Frontal cortex (tissue), 4 donors: ENCODE results near the gene NUP50. TPM values are rescaled to one million over a fixed set of nuclear protein-coding genes. Genes with fewer than 3 reads are reported as not detected.
A peak's percentile ranks its signal among the peaks of the same experiment; 100 is the strongest.

ENCODE experiments used
- DNase-seq, 2 donors: peaks; one replicate each; pipeline ENCODE4 v3.0.0; 2012; ENCODE audit warnings: low spot score in 2 of 2
- FAIRE-seq: peaks from 2 replicates; lab custom pipeline; 2012; peaks lifted over from hg19 to GRCh38; lab: Jason Lieb, UNC
- total RNA-seq: library from RNA; depleted of rRNA; stranded (reverse); fragments of >200 nt; gene quantifications from one replicate; pipeline ENCODE4 v1.2.3, GENCODE V29; 2014
- donor health status: control.
- donor health status: control.
- donor health status: control.

NUP50 gene
- total RNA-seq, 1 donor from 2014 or later = 56.3 TPM

- no peak for FAIRE-seq
- no peak for DNase-seq
Measured at GRCh38 chr22:45205276-45205925, 41.7 kb downstream of the NUP50 start.

GRCh38 chr22:45206233-45206632, 42.5 kb downstream of the NUP50 start:
- no peak for FAIRE-seq
- no peak for DNase-seq

DNA sequence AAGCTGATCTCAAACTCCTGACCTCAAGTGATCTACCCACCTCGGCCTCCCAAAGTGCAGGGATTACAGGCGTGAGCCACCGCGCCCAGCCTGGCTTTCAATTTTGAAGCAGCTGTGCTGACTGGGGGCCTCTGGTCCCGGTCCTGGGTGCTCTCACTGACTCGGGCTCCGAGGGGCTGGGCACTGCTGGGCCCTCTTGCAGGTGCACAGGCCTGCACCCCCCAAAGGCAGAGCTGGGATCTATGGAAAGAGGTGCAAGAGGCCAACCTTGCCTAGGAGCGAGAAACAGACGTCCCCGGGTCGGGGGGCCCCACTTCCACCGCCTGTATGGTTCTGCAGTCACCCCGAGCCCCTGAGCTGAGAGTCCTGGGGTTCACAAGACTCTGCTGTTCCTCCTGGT, 43.8 kb downstream of the NUP50 start:
- DNase-seq = no peak
- no peak for FAIRE-seq

- FAIRE-seq (no peak), DNase-seq (no peak)
Measured at GRCh38 chr22:45207981-45208664, 44.4 kb downstream of the NUP50 start.

GRCh38 chr22:45208696-45208992, 44.9 kb downstream of the NUP50 start:
- DNase-seq = no peak
- FAIRE-seq = no peak

- DNase-seq (peak; percentile 58 to 59), FAIRE-seq (no peak)
Measured at GRCh38 chr22:45208993-45209838, 45.5 kb downstream of the NUP50 start.

DNA sequence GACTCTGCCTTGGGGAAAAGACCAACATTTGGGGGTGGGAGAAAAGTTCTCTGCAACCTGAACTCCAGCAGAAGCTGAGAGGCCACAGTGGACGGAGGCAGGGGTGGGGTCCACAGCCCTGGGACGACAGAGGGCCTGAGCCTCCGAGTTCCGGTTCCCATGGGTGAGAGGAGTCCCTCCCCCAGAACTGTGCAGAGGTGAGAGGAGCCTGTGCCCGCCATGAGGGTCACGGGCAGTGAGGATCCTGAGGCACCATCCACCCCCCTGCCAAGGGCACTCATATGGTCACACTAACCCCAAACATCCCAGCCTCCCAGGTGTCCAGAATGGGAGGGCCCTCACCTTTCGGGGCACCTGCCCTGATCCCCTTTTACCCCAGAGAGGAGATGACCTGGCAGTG, 46.4 kb downstream of the NUP50 start:
- no peak for DNase-seq
- FAIRE-seq = no peak

DNA sequence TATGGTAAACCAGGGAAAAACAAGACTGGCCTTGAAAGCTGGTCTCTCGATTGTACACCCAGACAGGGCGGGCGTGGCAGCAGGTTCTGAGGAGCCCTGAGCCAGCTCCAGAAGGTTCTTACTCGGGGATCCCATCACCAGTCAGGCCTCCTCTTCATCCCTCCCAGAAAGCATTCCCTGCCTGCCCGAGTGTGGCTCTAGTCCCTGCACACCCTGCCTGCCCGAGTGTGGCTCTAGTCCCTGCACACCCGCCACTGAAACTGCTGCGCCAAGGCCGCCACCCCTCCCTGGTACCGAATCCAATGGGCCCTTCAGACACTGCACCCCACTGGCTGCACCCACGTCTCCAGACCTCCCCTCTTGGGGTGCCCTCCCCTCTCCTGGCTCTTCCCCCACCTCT, 46.9 kb downstream of the NUP50 start:
- no peak for DNase-seq
- FAIRE-seq = no peak

DNA sequence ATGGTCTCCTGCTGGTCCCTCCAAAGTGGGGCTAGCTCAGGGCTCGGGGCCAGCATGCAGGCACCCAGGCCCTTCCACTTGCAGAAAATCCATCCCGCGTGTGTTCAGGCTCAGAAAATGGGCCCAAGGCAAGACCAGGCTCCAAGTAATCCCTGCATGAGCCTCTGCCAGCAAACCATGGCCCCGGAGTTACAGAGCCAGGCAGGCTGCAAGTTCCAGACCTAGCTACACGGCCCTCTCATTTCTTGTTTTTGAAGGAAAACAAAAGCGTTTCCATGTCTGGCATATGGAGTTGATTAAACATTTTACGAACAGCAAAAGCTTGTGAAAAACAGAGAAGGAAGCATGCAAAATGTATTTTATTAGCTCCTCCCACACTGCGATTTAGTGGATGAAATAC, 47.3 kb downstream of the NUP50 start:
- FAIRE-seq = no peak

GRCh38 chr22:45211435-45211834, 47.7 kb downstream of the NUP50 start:
- no peak for DNase-seq
- FAIRE-seq = no peak

More for the DNA sequence above, 47.3 kb downstream of the NUP50 start:
- no peak for DNase-seq

DNA sequence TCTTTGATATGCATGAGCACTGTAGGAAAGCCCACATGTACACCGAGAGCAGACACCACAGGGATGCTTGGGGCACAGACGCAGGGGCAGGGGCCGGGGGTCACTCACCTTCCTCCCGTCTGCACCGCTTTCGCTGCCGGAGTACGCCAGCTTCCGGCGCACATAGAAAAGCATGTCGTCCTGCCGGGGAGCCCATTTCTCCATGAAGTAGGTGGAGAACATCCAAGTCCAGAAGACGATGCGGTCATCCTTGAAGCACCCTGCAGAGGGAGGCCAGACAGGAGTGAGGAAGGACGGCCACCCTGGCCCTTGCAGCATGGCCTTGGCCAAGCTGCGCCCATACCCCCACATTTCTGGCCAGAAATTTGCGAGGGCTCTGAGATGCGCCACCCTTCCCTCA, 48.1 kb downstream of the NUP50 start:
- FAIRE-seq = no peak
- no peak for DNase-seq

DNA sequence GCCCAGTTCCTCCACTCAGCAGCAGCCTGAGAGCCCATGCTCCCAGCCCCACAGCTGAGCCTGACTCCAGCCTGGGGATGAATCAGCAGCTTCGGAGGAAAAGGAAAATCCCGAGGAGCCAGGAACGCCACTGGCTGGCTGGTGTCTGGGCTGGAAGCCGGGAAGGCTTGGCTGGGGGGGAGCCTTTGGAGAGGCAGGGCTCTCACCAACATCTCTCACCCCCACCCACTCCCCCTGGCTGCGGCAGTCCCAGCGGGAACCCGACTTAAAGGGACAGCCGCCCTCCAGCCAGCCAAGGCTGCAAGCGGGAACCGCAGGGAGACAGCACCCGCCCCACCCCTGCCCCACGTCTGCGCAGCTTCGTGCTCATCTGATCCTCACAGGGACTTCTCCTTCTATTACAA, 48.6 kb downstream of the NUP50 start:
- FAIRE-seq (no peak), DNase-seq (peak; percentile 61 to 72)

DNA sequence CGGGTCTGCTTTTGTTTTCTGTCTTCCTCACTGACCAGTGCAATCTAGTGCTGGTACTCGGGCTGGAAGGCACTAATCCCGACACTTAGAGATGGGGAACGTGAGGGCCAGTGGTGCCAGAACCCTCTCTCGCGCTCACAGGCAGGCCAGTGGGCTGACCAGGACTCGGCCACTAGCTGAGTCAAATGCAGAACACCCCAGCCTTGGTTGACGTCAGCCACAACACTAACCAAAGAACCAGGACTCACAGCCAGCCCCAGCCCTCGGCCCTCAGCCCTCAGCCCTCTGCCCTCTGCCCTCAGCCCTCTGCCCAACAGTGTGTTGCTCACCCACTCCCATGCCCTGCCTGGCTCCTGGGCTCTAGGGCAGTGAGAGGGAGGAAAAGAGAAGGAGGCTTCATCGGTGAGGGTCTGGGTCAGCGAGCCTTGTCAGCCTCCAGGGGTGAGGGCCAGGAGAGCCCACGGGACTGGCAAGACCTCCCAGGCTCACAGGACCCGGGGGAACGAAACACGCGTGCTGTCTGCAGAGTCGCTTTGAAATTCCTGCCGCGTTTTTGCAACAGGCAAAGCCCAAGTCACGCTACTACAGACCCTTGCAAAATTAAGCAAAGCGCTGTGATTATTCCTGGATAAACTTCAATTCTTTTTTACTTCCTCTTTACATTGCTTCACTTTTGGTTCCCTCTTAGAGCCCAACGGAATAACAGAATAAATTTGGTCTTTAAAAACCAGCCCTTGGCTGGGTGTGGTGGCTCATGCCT, 49.4 kb downstream of the NUP50 start:
- FAIRE-seq = no peak

GRCh38 chr22:45216133-45217003, 52.6 kb downstream of the NUP50 start:
- no peak for DNase-seq

More for the DNA sequence above, 49.4 kb downstream of the NUP50 start:
- no peak for DNase-seq

DNA sequence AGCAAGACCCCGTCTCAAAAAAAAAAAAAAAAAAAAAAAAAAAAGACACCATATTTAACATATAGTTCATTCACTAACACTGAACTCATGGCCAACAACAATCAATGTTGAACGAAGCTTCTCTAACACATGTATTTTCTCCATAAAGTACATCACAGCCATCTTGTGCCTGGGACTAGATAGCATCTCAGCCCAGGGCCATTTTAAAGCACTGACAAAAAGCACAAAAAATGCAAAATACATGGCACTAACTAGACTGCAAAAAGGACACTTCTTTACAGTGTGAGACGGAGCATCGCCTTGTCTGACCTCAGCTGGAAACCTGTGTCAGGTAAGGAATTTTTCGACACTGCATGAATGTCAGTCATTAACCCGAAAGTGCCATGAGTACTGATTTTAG, 53.6 kb downstream of the NUP50 start:
- DNase-seq = no peak
- FAIRE-seq = no peak

More at GRCh38 chr22:45216133-45217003, 52.6 kb downstream of the NUP50 start:
- FAIRE-seq = no peak

GRCh38 chr22:45217806-45218205, 54.1 kb downstream of the NUP50 start:
- FAIRE-seq (no peak), DNase-seq (no peak)

DNA sequence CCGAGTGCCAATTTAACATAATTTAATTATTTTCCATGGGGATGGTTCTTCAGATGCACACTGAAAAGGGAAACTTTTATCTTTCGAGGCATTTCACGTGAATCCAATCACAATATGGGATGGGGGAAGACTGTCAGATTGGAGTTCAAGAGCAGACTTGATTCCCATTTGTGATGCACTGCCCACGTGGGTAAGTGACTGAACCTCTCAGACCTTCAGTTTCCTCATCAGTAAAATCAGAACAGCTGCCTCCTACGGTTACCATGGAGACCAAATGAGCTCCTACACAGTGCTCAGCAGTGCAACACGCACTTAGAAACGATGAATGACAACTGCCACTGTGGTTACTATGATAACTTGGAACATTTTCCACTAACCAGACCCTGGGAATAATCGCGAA, 55.3 kb downstream of the NUP50 start:
- FAIRE-seq (no peak), DNase-seq (no peak)

DNA sequence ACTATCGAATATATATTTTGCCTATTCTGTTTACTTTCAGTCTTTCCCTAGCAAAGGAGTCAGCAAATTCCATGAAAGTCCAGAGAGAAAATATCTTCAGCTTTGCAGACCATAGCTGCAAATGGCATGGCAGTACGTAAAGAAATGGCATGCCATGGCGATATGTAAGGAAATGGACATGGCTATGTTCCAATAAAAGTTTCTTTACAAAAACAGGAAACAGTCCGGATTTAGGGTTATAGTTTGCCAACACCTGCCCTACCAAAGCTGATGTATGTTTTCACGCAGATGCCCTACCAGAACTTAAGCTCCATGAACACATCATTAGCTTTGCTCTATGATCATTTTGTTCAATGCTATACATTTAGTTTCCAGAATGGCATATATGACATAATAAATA, 57.5 kb downstream of the NUP50 start:
- FAIRE-seq = no peak
- no peak for DNase-seq
